ENCODE measurements around the gene SND1.

SND1 gene

GRCh38 chr7:128027485-128027980 is 375.5 kb downstream of the SND1 start:
- TF ChIP-seq Cebpa-rat (IDR thresholded peaks at IDR 0.05) = no peak
- H3K9ac ChIP-seq = peak overlapping the region; percentile 55 to 95 (median 90); a peak in 21 of 22 replicates
- peak overlapping the region; percentile 33 to 95 (median 90) for H3K4me3 ChIP-seq
- peaks cover 38 to 86% (median 73%) of the 10 kb centered on the region in 11 experiments; a peak in 21 of 22 replicates for H4K20me1 ChIP-seq
- peaks cover 64 to 84% (median 70%) of the 10 kb centered on the region in 10 experiments for H3K4me1 ChIP-seq
- H3K4me2 ChIP-seq = peak overlapping the region; percentile 93 to 100 (median 96)
- peaks cover 0 to 69% (median 59%) of the 10 kb centered on the region in 11 experiments; a peak in 21 of 22 replicates for H3K36me3 ChIP-seq
- H3K27me3 ChIP-seq = peaks cover 0 to 3% (median 0%) of the 10 kb centered on the region in 11 experiments; a peak in 5 of 22 replicates
- H3K27ac ChIP-seq = peak overlapping the region in 9 of 11 experiments; percentile 14 to 74 (median 50); a peak in 16 of 22 replicates
- peaks cover 0 to 7% (median 0%) of the 10 kb centered on the region in 11 experiments; a peak in 3 of 22 replicates for H3K9me3 ChIP-seq (replicated peaks in 1 of 11)

DNA sequence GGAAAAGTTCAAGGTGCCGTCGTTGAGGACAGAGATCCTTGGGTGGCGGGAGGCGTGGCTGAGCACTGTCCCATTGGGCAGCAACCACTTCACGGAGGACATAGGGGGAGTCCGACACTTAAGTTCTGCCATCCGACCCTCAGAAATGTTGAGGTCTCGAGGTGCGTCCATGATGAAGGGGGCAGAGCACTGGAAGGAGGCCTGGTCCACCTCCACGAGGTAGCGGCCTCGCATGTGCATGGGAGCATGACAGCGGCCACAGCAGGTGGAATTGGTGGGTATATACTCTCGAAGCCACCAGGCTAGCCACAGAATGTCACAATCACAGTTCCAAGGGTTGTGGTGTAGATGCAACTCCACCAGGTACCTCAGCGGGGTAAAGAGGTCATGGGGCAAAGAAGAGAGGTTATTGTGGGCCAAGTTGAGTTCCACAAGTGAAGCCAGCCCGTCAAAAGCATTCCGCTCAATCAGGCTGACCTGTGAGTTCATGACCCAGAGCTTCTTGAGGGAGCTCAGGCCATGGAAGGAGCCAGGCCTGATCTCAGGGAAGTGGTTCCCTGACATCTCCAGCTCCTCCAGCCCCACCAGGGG is 377.5 kb downstream of the SND1 start:
- Histone ChIP-seq H3K9me3 (replicated peaks in 1 of 11) (peaks cover 0 to 7% (median 0%) of the 10 kb centered on the region in 11 experiments; a peak in 3 of 22 replicates), H3K4me2 (peak overlapping the region; percentile 93 to 100 (median 96)), H3K27me3 (peaks cover 0 to 13% (median 8%) of the 10 kb centered on the region in 11 experiments; a peak in 9 of 22 replicates), H3K27ac (peak overlapping the region in 7 of 11 experiments; percentile 91 to 94 (median 92); a peak in 8 of 22 replicates), H4K20me1 (peaks cover 31 to 85% (median 69%) of the 10 kb centered on the region in 11 experiments; a peak in 21 of 22 replicates), H3K9ac (peak overlapping the region in 10 of 11 experiments; percentile 87 to 96 (median 94); a peak in 18 of 22 replicates), H3K36me3 (peaks cover 0 to 50% (median 41%) of the 10 kb centered on the region in 11 experiments; a peak in 21 of 22 replicates), H3K4me3 (peak overlapping the region; percentile 76 to 95 (median 90); a peak in 17 of 20 replicates), H3K4me1 (peaks cover 64 to 82% (median 70%) of the 10 kb centered on the region in 10 experiments)
- no peak for TF ChIP-seq Cebpa-rat (IDR thresholded peaks at IDR 0.05)

DNA sequence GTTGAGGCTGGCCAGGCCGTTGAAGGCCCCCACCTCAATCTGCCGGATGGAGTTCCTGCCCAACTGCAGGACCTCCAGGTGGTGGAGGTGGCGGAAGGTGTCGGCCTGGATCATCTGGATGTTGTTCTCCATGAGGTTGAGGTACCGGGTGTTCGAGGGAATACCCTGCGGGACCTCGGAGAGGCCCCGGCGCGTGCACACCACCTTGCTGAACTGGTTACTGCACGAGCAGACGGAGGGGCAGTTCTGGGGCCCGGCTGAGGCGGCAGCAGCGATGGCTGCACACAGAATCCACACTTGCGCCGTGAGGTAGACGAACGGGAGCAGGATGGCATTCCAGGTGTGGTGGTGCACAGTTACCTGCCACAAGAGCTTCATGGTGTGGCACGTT is 378.3 kb downstream of the SND1 start:
- Histone ChIP-seq H4K20me1 (peaks cover 37 to 84% (median 65%) of the 10 kb centered on the region in 11 experiments; a peak in 21 of 22 replicates), H3K4me2 (peak overlapping the region; percentile 93 to 100 (median 96)), H3K9me3 (replicated peaks in 1 of 11) (peaks cover 0 to 7% (median 0%) of the 10 kb centered on the region in 11 experiments; a peak in 3 of 22 replicates), H3K27me3 (peaks cover 0 to 13% (median 8%) of the 10 kb centered on the region in 11 experiments; a peak in 9 of 22 replicates), H3K36me3 (peaks cover 0 to 42% (median 35%) of the 10 kb centered on the region in 11 experiments; a peak in 20 of 22 replicates), H3K4me3 (peak overlapping the region; percentile 76 to 95 (median 90)), H3K9ac (peak overlapping the region; percentile 86 to 96 (median 94); a peak in 21 of 22 replicates), H3K27ac (peak overlapping the region in 10 of 11 experiments; percentile 78 to 95 (median 92); a peak in 20 of 22 replicates), H3K4me1 (peaks cover 64 to 82% (median 69%) of the 10 kb centered on the region in 10 experiments)
- TF ChIP-seq Cebpa-rat (IDR thresholded peaks at IDR 0.05) = no peak

DNA sequence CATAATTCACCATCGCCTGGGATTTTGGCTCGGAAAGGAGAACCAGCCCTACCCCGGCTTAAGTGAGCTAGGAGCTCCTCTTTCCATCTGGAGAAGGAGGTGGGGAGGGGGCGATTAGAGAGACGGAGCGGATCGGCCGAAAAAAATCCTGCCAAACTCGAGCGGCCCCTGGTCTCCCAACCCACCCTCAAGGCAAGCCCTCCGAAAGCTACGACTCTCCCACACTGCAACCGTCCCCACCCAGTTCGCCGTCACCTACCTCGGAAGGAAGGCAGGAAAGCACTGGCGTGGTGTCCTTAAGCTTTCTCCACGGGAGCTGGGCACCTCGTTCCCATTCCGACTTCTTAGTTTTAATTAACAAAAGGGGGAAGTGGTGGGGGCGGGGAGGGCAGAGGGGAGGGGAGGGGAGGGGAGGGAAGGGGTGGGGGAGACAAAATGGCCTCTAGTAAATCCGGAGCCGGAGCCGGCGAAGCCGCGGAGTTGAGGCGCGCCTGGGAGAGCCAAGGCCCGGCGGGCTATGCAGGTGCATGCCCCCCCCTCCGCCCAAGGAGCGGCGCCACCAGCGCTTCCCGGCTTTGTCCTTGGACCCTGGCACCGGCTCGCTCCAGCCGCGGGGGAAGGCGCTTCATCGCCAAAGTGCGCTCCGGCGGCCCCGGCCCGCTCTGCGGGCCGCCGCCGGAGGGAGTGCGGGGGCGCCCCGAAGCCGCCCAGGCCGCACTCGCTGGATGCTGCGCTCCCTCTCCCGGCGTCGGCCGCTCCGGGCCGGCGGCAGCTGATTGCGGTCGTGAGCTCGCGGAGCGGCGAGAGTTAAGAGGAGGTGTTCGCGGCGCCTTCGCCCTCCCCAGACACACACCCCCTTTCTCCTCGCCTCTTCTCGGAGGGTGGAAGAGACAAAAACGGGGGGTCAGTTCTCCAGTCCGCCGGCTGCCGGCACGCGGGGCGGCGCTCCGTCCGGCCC is 378.9 kb downstream of the SND1 start, which contains the start of gene LRRC4:
Gene LRRC4 (minus strand): TSS at position 784 of the 958 bp plus-strand sequence. CDS start 797 bp downstream, outside the sequence.
- H4K20me1 ChIP-seq = peaks cover 34 to 83% (median 61%) of the 10 kb centered on the region in 11 experiments; a peak in 21 of 22 replicates
- H3K4me2 ChIP-seq = peak within 1 kb of the TSS; percentile 96 to 100 (median 98)
- H3K9ac ChIP-seq = peak within 1 kb of the TSS; percentile 86 to 96 (median 94)
- peaks cover 0 to 7% (median 0%) of the 10 kb centered on the region in 11 experiments; a peak in 3 of 22 replicates for H3K9me3 ChIP-seq (replicated peaks in 1 of 11)
- peaks cover 61 to 82% (median 66%) of the 10 kb centered on the region in 10 experiments for H3K4me1 ChIP-seq
- peaks cover 0 to 38% (median 30%) of the 10 kb centered on the region in 11 experiments; a peak in 20 of 22 replicates for H3K36me3 ChIP-seq
- H3K27ac ChIP-seq = peak within 1 kb of the TSS; percentile 69 to 95 (median 92); a peak in 21 of 22 replicates
- TF ChIP-seq Cebpa-rat (IDR thresholded peaks at IDR 0.05) = no peak
- peak within 1 kb of the TSS; percentile 76 to 95 (median 90) for H3K4me3 ChIP-seq
- H3K27me3 ChIP-seq = peaks cover 0 to 13% (median 8%) of the 10 kb centered on the region in 11 experiments; a peak in 9 of 22 replicates

DNA sequence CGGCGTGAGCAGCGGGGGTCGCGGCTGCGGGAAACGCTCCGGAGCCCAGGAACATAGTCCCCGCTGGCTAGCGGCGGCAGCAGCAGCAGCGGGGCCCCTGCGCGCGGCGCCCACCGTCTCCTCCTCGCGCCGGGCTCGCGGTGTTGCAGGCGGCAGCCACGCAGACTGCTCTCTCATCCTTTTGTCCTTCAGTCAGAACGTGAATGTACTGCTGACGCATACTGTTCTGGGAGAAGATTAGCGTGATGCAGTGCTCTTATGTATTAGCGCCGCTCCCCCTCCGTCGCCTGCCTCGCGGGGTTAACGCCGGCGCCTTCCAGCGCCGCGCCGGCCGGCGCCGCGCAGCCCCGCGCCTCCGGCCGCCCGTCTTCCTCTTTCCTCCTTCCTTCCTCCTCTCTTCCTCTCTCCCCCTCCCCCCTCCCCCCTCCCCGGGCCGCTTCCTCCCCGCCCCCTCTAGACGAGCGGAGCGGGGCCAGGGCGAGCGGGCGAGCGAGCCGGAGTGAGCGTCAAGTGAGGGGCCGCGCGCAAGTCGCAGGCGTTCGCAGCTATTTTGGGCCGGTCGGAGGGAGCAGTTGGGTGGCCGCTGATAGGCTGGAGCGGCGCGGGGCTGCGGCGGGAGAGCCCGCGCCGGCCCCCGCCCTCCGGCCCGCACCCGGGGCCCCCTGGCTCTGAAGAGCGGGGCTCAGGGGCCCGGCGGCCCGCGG is 380.1 kb downstream of the SND1 start:
- Histone ChIP-seq H3K4me2 (peak overlapping the region; percentile 96 to 100 (median 98)), H3K9ac (peak overlapping the region; percentile 86 to 96 (median 94)), H3K27me3 (peaks cover 0 to 13% (median 8%) of the 10 kb centered on the region in 11 experiments; a peak in 9 of 22 replicates), H3K27ac (peak overlapping the region; percentile 69 to 95 (median 92); a peak in 21 of 22 replicates), H4K20me1 (peaks cover 26 to 76% (median 53%) of the 10 kb centered on the region in 11 experiments; a peak in 21 of 22 replicates), H3K9me3 (replicated peaks in 1 of 11) (peaks cover 0 to 7% (median 0%) of the 10 kb centered on the region in 11 experiments; a peak in 3 of 22 replicates), H3K4me3 (peak overlapping the region; percentile 76 to 95 (median 90)), H3K36me3 (peaks cover 0 to 36% (median 30%) of the 10 kb centered on the region in 11 experiments; a peak in 20 of 22 replicates), H3K4me1 (peaks cover 53 to 79% (median 62%) of the 10 kb centered on the region in 10 experiments)
- TF ChIP-seq Cebpa-rat (IDR thresholded peaks at IDR 0.05) = no peak

DNA sequence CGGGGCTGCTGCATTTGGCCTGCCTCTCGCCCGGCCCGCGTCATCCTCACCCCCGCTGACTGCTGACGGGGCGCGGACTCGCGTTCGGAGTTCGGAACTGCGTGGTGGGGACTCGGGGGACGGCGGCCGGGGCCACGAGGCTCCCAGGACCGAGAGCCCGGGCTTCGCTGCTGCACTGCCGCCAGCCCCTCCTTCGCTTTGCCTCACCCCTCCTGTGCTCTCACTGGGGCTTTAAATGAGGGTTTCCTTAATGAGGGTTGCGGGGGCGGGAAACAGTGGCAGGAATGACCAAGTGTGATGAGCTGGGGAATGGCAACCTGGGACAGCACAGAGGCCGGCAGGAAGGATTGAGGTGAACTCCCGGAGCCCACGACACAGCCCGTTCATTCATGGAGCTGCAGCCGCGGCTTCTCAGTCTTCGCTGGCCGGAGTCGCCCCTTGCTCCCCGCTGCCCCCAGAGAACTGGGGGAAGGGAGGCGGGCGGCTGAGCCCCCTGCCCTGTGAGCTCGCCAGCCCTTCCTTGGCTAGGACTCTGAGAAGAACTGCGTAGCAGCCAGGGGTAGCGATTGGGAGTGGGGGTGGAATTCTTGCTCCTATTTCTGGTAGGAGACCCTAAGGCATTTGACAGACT is 380.7 kb downstream of the SND1 start:
- peaks cover 0 to 13% (median 8%) of the 10 kb centered on the region in 11 experiments; a peak in 9 of 22 replicates for H3K27me3 ChIP-seq
- H3K36me3 ChIP-seq = peaks cover 0 to 30% (median 29%) of the 10 kb centered on the region in 11 experiments; a peak in 20 of 22 replicates
- no peak for TF ChIP-seq Cebpa-rat (IDR thresholded peaks at IDR 0.05)
- peak overlapping the region; percentile 96 to 100 (median 98) for H3K4me2 ChIP-seq
- peaks cover 26 to 77% (median 48%) of the 10 kb centered on the region in 11 experiments; a peak in 21 of 22 replicates for H4K20me1 ChIP-seq
- peaks cover 0 to 7% (median 0%) of the 10 kb centered on the region in 11 experiments; a peak in 3 of 22 replicates for H3K9me3 ChIP-seq (replicated peaks in 1 of 11)
- H3K4me3 ChIP-seq = peak overlapping the region; percentile 76 to 95 (median 90)
- peak overlapping the region; percentile 82 to 96 (median 94) for H3K9ac ChIP-seq
- H3K27ac ChIP-seq = peak overlapping the region; percentile 45 to 95 (median 92); a peak in 21 of 22 replicates
- H3K4me1 ChIP-seq = peaks cover 53 to 73% (median 60%) of the 10 kb centered on the region in 10 experiments
